IPS DF 19.7 (cell line): Measurements from ENCODE around the gene RNH1.
A peak's percentile ranks its signal among the peaks of the same experiment; 100 is the strongest.
"Not testable (repeated sequence)": the region's sequence is repeated elsewhere in the genome, so short reads cannot be mapped to it uniquely, and the experiment has no call there.

Experiments used
- DNase-seq: peaks from one replicate; pipeline ENCODE4 v3.0.0-alpha.2; 2013; ENCODE audit warnings: low read depth, low spot score

RNH1 gene

GRCh38 chr11:520428-521176, 13.6 kb upstream of the RNH1 start:
- no peak for DNase-seq

- no peak for DNase-seq
Measured at GRCh38 chr11:518463-519202, 11.6 kb upstream of the RNH1 start.

DNA sequence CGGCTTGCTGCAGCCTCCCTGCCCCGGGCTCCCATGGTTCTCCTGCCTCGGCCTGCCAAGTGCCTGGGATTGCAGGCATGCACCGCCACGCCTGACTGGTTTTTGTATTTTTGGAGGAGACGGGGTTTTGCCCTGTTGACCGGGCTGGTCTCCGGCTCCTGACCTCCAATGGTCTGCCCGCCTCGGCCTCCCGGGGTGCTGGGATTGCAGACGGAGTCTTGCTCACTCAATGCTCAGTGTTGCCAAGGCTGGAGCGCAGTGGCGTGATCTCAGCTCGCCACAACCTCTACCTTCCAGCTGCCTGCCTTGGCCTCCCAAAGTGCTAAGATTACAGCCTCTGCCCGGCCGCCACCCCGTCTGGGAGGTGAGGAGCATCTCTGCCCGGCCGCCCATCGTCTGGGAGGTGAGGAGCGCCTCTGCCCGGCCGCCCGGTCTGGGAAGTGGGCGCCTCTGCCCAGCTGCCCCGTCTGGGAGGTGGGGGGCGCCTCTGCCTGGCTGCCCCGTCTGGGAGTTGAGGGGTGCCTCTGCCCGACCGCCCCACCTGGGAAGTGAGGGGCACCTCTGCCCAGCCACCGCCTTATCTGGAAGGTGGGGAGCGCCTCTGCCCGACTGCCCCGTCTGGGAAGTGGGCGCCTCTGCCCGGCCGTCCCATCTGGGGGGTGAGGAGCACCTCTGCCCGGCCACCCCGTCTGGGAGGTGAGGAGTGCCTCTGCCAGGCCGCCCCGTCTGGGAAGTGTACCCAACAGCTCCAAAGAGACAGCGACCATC, 10.1 kb upstream of the RNH1 start:
- not testable (repeated sequence) for DNase-seq

DNA sequence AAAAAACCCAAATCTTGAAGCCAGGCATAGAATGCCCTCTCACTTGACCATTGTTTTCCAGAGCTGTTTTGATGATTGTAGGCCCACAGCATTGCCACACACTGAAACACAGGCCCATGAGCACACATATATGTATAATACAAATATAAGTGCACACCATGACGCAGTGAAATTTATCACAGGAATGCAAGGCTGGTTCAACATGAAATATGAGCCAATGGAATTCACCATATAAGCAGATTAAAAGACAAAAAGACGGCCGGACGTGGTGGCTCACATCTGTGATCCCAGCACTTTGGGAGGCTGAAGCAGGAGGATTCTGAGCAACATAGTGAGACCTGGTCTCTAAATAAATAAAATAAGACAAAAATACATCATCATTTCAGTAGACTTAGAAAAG, 9.4 kb upstream of the RNH1 start:
- no peak for DNase-seq

GRCh38 chr11:515131-515530, 8.1 kb upstream of the RNH1 start:
- DNase-seq, result no peak

- DNase-seq, result no peak
Measured at GRCh38 chr11:514606-515005, 7.6 kb upstream of the RNH1 start.

DNA sequence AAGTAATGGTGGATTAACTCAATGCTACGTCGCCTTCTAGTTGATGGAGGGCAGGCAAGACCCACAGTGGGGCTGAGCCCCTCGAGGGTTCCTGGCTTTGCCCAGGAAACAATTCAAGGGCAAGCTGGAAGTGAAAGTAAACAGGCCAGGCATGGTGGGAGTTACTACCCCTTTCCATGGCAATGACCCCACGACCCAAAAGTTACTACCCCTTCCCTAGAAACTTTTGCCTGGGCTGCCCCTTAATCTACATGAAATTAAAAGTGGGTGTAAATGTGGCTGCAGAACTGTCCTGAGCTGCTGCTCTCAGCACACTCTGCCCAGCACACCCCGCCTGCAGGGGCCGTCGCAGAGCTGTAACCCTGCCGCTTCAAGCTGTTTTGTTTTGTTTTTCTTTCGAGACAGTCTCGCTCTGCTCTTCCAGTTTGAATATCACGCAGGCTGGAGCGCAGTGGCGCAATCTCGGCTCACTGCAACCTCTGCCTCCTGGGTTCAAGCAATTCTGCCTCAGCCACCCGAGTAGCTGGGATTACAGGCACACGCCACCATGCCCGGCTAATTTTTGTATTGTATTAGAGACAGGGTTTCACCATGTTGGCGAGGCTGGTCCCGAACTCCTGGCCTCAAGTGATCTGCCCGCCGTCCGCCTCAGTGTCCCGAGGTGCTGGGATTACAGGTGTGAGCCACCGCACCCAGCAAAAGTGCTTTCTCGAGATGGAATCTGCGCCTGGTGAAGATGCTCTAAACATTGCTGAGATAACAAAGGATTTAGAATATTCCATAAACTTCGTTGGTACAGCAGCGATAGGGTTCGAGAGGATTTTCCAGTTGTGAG, 5.9 kb upstream of the RNH1 start:
- no peak for DNase-seq

- DNase-seq, result no peak
Measured at GRCh38 chr11:508956-509355, 1.9 kb upstream of the RNH1 start.

DNA sequence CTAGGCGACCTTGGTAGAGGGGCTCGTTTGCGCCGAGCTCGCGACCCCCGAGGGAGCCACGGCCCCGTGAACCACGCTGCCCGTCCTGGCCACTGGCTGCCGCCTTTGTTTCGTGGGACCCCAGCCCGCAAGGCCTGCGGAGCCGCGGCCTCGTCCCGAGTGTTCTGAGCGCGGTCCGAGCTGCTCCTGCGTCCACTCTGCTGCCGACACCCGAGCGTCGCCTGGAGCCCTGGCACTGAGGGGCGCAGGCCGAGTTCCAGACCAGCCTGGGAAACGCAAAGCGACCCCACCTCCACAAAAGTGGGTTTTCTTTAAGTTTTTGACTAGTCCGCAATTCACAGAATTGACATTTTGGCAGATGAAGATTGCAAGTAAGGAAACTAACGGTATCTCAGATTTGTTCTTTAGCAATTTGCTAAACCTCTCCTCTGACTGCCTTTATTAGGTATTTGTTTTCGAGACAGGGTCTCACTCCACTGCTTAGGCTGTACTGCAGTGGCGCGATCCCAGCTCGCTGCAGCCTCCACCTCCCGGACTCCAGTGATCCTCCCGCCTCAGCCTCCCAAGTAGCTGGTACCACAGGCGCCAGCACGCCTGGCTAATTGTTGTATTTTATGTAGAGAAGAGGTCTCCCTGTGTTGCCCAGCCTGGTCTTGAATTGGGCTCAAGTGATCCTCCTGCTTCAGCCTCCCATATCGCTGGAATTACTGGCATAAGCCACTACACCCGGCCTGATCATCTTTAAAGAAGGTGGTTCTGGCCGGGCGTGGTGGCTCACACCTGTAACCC, 879 bp upstream of the RNH1 start:
- no peak for DNase-seq

DNA sequence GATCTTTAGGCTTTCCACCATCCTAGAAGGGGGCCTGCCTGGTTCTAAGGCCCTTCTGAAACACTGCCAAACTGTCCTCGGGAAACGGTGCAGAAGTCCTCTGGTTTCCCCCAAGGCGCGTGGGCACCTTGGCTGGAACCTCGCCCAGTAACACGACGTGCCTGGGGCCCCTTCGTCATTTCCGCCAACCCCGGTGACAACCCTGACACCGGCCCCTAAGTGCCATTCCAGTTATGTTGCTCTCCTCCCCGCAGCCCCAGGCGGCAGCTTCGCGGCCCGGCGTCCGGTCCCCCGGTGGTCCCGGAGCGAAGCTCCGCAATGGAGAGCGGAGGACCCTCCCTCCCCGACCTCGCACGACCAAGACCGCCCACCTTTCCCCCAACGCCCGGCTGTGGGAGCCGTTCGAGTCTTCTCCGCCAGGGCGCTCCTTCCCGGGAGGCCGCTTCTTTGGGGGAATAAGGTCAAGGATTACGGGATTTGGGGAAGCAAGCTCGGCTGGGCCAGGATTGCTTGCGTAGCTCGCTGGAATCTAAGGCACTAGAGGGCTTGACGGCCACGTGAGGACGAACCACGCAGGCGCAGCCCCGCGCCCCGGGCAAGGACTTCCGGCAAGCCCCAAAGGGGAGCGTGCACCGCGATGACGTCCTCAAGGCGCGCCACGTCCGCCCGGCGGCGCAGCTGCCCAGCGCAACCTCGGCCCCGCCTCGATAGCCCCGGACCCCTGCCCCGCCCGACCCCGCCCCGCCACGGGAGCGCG, 626 bp downstream of the RNH1 start:
- peak; percentile 86 for DNase-seq

DNA sequence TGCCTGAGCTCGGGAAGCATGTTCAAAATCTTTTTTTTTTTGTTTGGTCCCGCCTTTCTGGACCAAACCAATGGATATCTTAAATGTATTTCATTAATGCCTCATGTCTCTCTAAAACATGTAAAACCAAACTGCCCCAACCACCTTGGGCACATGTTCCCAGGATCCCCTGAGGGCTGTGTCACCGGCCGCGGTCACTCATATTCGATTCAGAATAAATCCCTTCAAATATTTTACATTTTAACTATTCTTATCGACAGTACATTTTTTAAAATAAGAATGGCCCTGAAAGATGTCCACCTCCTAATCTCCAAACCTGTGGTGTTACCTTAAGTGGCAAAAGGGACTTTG, 2.1 kb downstream of the RNH1 start:
- no peak for DNase-seq

DNA sequence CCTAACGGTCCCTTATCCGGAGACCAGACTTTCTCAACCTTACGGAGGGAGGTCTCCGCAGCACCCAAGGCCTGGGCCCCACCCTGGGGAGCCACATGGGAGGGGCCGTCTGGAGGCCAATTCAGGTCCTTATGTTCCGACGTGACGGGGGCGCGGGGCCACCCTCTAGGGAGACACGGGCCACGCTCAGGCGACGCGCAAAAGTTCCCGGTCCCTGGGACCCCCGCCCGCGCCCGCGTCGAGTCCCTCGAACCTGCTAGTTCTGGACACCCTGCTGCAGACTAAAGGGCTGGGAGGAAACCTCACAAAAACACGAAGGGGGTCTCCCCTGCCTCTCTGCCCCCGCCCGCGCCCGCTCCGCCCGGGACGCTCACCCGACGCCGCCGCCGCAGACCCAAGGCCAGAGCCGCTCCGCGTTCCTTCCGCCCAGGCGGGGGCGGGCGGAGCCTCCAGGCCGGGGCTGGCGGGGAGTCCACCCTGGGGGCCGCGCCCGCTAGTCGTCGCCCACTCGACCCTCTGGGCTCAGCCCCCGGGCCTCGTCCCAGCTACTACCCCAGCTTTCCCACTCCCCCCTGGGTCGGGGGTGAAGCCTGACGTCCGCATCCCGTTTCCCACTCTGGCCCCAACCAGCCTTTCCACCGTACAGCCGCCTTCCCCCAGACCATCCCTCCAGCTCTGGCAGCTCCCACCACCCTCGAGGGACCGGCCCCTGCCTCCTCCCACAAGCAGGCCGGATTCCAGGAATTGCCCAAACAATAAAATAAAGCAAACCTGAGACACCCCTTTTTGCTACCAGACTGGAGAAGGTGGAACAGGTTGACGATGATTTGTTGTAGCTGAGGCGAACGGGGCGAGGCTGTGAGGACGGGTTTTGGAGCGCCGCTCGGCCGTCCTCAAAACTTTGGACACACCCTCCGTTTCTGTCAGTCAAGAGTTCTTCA, 2.7 kb downstream of the RNH1 start:
- DNase-seq, result no peak

DNA sequence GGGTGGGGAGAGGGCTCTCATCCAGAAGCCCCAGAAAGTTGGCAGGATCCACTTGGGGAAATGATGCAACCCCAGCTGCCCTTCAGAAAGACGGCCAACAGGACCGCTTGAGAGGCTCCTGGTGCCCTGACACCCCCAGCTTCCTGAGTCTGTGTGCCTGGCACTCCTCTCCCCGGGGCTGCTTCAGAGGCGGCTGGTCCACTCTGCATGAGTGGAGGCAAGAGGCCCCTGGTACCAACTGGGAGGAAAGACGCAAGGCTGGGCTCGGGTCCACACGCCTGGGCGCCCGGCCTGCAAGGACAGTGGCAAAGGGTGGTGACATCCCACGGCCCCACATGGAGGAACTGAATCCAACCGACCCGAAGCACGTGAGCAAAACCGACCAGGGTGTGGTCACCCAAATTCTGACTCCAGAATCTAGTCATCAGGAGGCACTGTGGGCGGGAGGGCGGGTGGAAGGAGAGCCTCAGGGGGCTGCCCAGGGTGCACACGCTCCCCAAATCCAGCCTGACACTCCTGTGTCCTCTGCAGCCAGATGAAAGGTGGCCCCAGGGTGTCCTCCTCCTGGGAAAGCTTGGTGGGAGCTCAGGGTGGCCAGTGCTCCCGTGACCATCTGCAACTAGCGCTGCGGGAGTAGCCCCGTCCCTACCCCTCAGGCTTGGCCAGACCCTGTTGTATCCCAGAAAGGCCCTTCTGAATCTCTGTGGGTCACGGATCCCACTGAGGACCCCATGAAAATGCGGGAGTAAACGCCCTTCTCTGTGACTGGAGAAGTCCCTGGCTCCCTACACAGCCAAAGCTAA, 3.7 kb downstream of the RNH1 start:
- no peak for DNase-seq

DNA sequence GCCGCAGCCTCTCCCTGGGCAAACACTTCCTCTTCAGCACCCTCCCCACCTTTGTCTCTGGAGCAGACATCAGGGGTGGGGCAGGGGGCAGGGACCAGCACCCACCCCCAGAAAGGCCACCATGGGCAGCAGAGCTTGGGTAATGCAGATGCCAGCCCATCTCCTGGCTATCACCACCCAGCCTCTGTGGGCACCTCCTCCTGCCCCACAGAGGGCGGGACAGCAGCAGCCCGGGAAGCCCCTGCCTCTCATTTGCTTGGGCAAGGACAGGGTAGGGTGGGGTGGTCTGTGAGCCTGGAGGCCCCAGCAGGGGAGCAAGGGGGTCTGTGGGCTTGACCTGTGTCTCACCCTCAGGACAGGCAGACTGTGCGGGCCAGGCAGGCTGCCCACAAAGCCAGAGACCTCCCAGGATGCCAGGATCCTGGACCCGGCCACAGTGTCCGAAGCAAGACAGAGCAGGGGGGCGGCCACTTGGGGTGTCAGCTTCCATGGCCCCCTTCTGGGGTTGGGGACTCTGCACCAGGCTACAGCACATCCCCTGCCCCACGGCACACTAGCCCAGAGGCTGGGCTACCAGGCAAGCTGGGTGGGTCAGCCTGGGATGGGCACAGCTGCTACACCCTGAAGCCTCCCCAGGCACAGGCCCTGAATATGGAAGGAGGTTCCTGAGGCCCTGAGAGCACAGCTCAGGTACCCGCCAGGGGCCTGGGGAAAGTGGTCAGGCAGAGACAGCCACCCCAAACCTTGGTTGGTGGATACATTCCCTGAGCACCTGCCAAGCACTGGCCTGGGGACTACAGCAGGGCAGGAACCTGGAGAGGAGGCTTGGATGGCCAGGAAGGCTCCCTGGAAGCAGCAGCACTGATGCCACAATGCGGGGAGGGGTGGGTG, 4.5 kb downstream of the RNH1 start:
- DNase-seq, result no peak

GRCh38 chr11:501683-502287, 5.3 kb downstream of the RNH1 start:
- DNase-seq, result no peak

DNA sequence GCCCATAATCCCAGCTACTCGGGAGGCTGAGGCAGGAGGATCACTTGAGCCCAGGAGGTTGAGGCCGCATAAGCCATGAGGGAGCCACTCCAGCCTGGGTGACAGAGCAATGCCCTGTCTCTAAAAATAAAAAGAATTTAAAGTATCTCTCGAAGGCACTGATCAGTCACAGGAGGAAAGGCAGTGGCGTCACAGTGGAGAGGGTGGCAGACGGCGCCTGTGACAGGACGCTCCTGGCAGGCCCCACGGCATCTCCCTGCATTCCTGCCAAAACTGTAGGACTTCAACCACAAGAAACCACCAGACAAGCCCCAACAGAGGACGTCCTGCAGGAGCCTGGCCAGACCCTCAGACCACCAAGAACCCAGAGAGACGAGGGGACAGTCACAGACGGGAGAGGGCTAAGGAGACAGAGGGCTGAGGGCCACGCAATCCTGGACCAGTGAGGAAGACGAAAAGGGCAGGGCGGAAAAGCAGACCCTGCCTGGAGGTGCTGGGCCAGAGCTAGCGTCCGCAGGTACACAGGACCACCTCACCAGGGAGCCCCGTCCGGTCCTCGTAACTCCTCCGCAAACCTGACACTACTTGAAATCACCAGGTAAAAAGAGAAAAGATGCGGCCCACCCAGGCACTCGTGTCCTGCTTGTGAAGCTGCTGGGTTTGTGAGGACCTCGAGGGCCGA, 5.9 kb downstream of the RNH1 start:
- DNase-seq, result no peak
